Upper lobe of right lung (tissue), 1 donor: ENCODE data around the gene GPBAR1. TPM values are rescaled to one million over a fixed set of nuclear protein-coding genes. Genes with fewer than 3 reads are reported as not detected.

Source experiments
- ATAC-seq: fragments of 200-7000 bp; cut with Tn5 transposase; one replicate; pipeline ENCODE4 v1.9.1; 2020; ENCODE audit warnings: mild to moderate bottlenecking, moderate library complexity
- DNase-seq: peaks from one replicate; pipeline ENCODE4 v3.0.0-alpha.2; 2020
- H3K27ac ChIP-seq: fragments of 200-600 bp; one replicate; pipeline ENCODE4 v1.8.0; 2022
- H3K27me3 ChIP-seq: fragments of 200-600 bp; one replicate; pipeline ENCODE4 v1.8.0; 2022; ENCODE audit warnings: mild to moderate bottlenecking
- H3K36me3 ChIP-seq: fragments of 200-600 bp; one replicate; pipeline ENCODE4 v1.8.0; 2022
- H3K4me1 ChIP-seq: fragments of 200-600 bp; one replicate; pipeline ENCODE4 v1.8.0; 2022
- H3K4me3 ChIP-seq: fragments of 200-600 bp; one replicate; pipeline ENCODE4 v1.8.0; 2022; ENCODE audit warnings: mild to moderate bottlenecking
- H3K9me3 ChIP-seq: fragments of 200-600 bp; one replicate; pipeline ENCODE4 v1.8.0; 2022
- CTCF ChIP-seq: fragments of 200-600 bp; IDR thresholded peaks from one replicate; pipeline ENCODE4 v1.8.0; 2022; ENCODE audit warnings: antibody characterized with exemption
- intact Hi-C: fragments of 100-400 bp; cut with DNase I; formaldehyde crosslinking; loops from one replicate; pipeline ENCODE4 v1.11.0; 2022
- total RNA-seq: library from RNA; stranded (reverse); fragmentation: NEBNext Ultra II Directional; extraction: Animal tissue kit (Norgen Biotek cat#: 25700); gene quantifications from one replicate; pipeline ENCODE4 v1.2.1, GENCODE V29; 2021
- donor health status: DM: no; HTN: yes; CAD: no; lungs with severe emphysema.

The GPBAR1 gene
- total RNA-seq, 1 donor from 2014 or later: 2.6 TPM

GRCh38 chr2:218234521-218234920, 26.3 kb upstream of the GPBAR1 start:
- Histone ChIP-seq H3K9me3 (no peaks in the 10 kb centered on the region), H3K4me3 (no peak overlapping the region), H3K27ac (no peak overlapping the region), H3K36me3 (peaks cover 100% of the 10 kb centered on the region), H3K27me3 (no peaks in the 10 kb centered on the region), H3K4me1 (peaks cover 17% of the 10 kb centered on the region)
- intact Hi-C loops: no loop called here
- no peak for TF ChIP-seq CTCF
- DNase-seq: no peak
- no peak for ATAC-seq

GRCh38 chr2:218235017-218235416, 25.8 kb upstream of the GPBAR1 start:
- no peak overlapping the region for H3K4me3 ChIP-seq
- intact Hi-C loops: no loop called here
- H3K27ac ChIP-seq: no peak overlapping the region
- no peak for TF ChIP-seq CTCF
- H3K9me3 ChIP-seq: no peaks in the 10 kb centered on the region
- DNase-seq: no peak
- H3K4me1 ChIP-seq: peaks cover 12% of the 10 kb centered on the region
- peak; percentile 44 for ATAC-seq
- H3K36me3 ChIP-seq: peaks cover 100% of the 10 kb centered on the region
- H3K27me3 ChIP-seq: no peaks in the 10 kb centered on the region

GRCh38 chr2:218236829-218237228, 24.0 kb upstream of the GPBAR1 start:
- Histone ChIP-seq H3K27me3 (no peaks in the 10 kb centered on the region), H3K36me3 (peaks cover 100% of the 10 kb centered on the region), H3K4me1 (peaks cover 3% of the 10 kb centered on the region), H3K27ac (no peak overlapping the region), H3K9me3 (no peaks in the 10 kb centered on the region), H3K4me3 (no peak overlapping the region)
- no peak for TF ChIP-seq CTCF
- no peak for DNase-seq
- intact Hi-C loops: no loop called here
- no peak for ATAC-seq

GRCh38 chr2:218238887-218239286, 21.9 kb upstream of the GPBAR1 start:
- intact Hi-C loops: no loop called here
- Histone ChIP-seq H3K27ac (no peak overlapping the region), H3K4me3 (no peak overlapping the region), H3K27me3 (no peaks in the 10 kb centered on the region), H3K9me3 (no peaks in the 10 kb centered on the region), H3K4me1 (peaks cover 9% of the 10 kb centered on the region), H3K36me3 (peaks cover 100% of the 10 kb centered on the region)
- ATAC-seq (no peak), DNase-seq (no peak)
- TF ChIP-seq CTCF: no peak

- intact Hi-C loops: no loop called here
- DNase-seq (no peak), ATAC-seq (no peak)
- Histone ChIP-seq H3K27me3 (no peaks in the 10 kb centered on the region), H3K36me3 (peaks cover 100% of the 10 kb centered on the region), H3K27ac (no peak overlapping the region), H3K9me3 (no peaks in the 10 kb centered on the region), H3K4me3 (no peak overlapping the region), H3K4me1 (peaks cover 9% of the 10 kb centered on the region)
- no peak for TF ChIP-seq CTCF
Measured at GRCh38 chr2:218244204-218244603, 16.6 kb upstream of the GPBAR1 start.

GRCh38 chr2:218244665-218245064, 16.1 kb upstream of the GPBAR1 start:
- DNase-seq: no peak
- no peak for TF ChIP-seq CTCF
- intact Hi-C loops: no loop called here
- Histone ChIP-seq H3K27me3 (no peaks in the 10 kb centered on the region), H3K9me3 (no peaks in the 10 kb centered on the region), H3K4me3 (no peak overlapping the region), H3K27ac (no peak overlapping the region), H3K4me1 (peaks cover 9% of the 10 kb centered on the region), H3K36me3 (peaks cover 100% of the 10 kb centered on the region)
- no peak for ATAC-seq
